Epithelial cell of esophagus (primary cell): ENCODE measurements around the gene C3AR1.
"Not testable (repeated sequence)": the region's sequence is repeated elsewhere in the genome, so short reads cannot be mapped to it uniquely, and the experiment has no call there.

ENCODE experiments used
- DNase-seq: peaks from one replicate; pipeline ENCODE4 v3.0.0; 2010; ENCODE audit warnings: low read depth
- H3K4me3 ChIP-seq: 2 replicates; pipeline ENCODE4 v1.5.1; 2011; ENCODE audit warnings: mild to moderate bottlenecking, low read length, control low read depth
- CTCF ChIP-seq: IDR thresholded peaks from 2 replicates; pipeline ENCODE4 v1.5.1; 2011; ENCODE audit warnings: low read depth, mild to moderate bottlenecking, low read length, control low read depth, inconsistent platforms; ENCODE audit not compliant: insufficient read depth; ENCODE audit errors: missing control alignments

Gene C3AR1

GRCh38 chr12:8088574-8088973 is 22.4 kb upstream of the C3AR1 start:
- no peak for TF ChIP-seq CTCF
- no peak overlapping the region for H3K4me3 ChIP-seq
- DNase-seq, result no peak

GRCh38 chr12:8087666-8088065 is 21.5 kb upstream of the C3AR1 start:
- TF ChIP-seq CTCF, result no peak
- no peak for DNase-seq
- no peak overlapping the region for H3K4me3 ChIP-seq

- DNase-seq, H3K4me3 ChIP-seq: not testable (repeated sequence)
Measured at GRCh38 chr12:8084351-8084750, 18.2 kb upstream of the C3AR1 start.

GRCh38 chr12:8082808-8083100 is 16.6 kb upstream of the C3AR1 start:
- no peak for TF ChIP-seq CTCF
- no peak for DNase-seq
- H3K4me3 ChIP-seq, result peak overlapping the region; percentile 94

- H3K4me3 ChIP-seq, result peak overlapping the region; percentile 94
- peak; percentile 19 for DNase-seq
- TF ChIP-seq CTCF, result no peak
Measured at GRCh38 chr12:8081251-8081920, 15.2 kb upstream of the C3AR1 start.

GRCh38 chr12:8080120-8080519 is 14.0 kb upstream of the C3AR1 start:
- no peak overlapping the region for H3K4me3 ChIP-seq
- TF ChIP-seq CTCF, result no peak
- no peak for DNase-seq

- TF ChIP-seq CTCF, result no peak
- no peak overlapping the region for H3K4me3 ChIP-seq
- DNase-seq, result no peak
Measured at GRCh38 chr12:8078916-8079315, 12.8 kb upstream of the C3AR1 start.
